Activated CD4-positive, CD25-positive, alpha-beta regulatory T cell treated with anti-CD3 and anti-CD28 coated beads, Interleukin-2, amount 50 U/mL, for 24 hours (primary cell): ENCODE data around the gene BLTP3B.

Source experiments
- ATAC-seq, 2 donors: fragments of 150-1000 bp; cut with Tn5 transposase; one replicate each; pipeline ENCODE4 v1.10.0; 2021; ENCODE audit warnings: mild to moderate bottlenecking in 1 of 2, moderate library complexity in 1 of 2

Gene BLTP3B

DNA sequence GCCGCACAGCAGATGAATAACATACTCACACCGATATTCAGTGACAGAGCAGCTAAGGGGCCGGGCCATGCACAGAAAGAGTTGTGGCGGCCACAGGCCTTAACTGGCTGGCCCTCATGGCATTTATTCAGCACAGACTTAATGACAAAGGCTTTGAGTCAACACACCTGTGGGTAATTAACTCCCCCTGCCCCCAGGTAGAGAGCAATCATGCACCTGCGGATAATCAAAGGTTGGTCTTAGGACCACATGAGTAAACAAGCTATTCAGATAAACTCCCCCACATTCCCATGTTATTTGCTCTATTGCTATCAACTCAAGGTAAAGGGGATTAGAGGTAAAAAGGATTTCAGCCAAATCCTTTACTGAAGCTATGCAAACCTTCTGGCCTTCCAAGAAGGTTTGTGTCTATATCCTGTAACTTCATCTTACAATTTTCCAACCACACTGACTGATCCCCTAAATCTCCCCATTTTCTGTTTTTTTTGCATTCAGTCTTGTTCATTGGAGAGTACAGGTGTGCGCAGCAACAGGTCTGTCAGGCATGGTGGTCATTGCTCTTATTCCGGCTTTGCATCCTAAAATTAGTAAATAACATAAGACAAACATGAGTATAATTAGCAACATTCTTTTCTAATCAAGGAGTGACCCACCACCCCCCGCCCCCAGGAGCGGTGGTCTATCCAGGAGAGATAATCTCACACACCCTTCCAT is 16.9 kb upstream of the BLTP3B start:
- ATAC-seq: no peak

DNA sequence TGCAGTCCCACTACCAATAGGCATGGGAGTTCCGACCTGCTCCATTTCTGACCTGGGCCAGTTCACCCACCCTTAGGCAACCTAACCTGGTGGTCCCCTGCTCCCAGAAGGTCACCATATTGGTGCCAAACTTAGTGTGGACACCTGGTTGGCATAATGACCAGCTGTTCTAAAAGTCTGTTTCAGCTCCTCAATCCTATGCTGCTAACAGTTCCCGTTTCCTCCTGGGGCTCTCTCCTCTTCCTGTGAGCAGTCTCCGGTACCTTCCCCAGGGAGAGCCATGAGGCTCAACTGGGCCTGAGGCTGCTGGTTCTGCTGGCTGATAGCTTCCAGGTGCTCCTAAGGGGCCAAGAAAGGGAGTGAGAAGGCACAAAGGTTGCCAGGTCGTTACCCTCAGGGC is 15.9 kb upstream of the BLTP3B start:
- no peak for ATAC-seq

DNA sequence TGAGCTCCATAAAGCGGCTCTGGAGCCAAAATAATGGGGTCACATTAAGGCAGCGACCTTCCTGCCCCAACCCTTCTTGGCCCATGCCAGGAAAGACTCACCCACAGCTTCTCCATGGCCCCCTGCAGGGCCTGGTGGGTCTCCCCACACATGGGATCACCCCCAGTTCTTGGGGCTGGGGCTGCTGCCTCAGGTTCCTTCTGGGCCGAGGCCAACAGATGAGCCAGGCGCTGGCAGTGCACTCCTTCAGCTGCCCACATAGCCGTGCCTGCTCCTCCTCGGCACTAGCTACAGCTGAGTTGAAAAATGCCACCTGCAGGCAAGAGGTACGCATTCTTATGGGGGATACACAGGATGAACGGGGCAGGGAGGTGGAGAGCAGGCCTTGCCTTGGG is 14.8 kb upstream of the BLTP3B start:
- no peak for ATAC-seq

DNA sequence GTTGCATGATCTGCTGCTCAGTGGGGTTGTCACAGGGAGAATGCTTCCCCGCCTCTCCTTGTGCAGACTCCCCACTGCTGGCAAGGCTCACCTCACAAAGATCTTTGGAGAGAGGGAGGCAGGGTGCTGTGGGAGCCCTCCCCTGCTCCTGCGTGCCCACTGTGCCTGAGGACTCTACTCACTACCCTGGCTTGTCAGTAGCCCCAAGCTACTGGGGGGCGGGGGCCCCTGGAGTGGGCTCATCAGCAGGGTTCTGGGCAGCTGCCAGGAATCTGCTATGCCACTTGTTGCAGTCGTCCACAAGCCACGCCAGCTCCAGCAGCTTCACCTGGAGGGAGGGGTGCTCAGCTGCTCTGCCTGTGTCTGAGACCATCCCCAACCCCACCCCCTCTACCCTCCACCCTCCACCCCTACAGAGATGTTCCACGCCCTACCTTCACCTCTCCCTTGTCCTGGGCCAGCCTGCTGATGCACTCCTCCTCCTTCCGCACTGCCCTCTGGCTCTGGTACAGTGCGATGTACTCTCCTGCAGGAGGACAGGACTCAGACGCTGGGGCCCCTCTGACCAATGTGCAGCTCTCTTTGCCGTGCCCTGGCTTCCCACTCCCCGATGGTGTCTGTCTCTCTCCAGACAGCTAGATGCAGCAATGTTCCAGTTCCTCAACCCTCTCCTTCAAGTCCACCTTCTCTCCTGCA is 14.2 kb upstream of the BLTP3B start:
- no peak for ATAC-seq

DNA sequence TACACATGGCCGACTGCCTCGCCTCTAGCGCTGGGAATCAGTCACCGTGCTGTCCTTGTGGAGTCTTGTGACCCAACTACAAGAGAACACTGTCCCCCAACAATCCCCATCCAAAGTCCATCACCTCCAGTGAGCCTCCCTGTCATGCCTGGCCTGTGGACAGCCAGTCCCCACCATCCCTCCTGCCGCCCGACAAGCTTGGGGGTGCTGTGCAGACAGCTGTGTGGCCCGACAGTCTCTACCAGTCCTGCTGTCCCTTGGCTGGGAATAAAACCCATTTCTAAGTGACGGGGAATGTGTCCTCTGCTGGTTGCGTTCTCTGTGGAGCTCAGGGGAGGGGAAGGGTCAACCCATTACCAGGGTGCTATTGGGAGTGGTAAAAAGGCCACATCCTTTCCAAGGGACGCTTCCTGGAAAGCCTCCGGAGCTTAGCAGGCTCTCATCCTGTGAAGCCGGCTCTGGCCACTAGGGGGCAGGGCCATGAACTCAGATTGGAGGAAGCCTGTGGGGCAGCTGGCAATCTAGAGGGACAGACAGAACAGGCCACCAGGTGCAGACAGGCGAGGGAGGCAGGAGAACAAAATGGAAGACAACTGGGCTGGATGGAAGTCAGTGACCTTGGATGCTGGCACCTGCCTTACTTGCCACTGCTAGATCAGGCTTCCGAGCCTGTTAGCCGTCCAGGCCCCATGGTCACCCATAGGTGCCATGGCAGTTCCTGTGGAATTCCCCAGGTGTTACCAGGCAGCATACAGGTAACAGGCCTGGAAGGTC is 12.0 kb upstream of the BLTP3B start:
- ATAC-seq: peak; percentile 53 to 60

DNA sequence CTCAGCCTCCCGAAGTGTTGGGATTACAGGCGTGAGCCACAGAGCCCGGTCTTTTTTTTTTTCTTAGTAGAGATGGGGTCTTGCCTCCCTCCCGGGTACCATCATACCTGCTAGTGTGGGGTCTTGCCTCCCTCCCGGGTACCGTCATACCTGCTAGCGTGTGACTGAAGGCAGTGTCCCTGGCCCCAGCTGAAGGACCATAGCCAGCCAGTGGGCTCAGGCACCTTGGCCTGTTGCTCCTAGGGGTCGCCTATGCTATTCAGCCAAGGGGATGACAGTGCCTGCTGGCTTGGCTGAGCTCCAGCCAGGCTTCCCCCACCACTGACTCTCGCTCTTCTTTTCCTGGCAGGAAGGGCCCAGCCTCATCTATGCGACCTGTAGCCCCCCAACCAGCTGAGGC is 10.5 kb upstream of the BLTP3B start:
- ATAC-seq: no peak

DNA sequence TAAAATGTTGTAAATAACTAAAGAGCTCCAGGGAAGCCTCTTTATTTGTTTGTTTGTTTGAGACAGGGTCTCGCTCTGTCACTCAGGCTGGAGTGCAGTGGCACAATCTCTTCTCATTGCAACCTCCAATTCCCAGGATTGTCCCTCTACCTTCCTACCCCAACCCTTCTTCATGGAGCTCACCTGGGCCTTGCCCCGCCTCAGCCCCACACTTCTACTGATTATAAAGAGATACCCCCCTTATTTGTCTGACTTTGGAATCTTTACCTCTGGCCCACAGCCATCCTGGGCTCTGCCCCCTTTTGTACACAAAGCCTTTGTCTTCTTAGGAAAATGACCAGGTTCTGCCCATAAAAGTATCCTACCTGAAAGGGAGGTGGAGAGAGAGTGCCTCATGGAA is 9.1 kb upstream of the BLTP3B start:
- ATAC-seq: no peak

DNA sequence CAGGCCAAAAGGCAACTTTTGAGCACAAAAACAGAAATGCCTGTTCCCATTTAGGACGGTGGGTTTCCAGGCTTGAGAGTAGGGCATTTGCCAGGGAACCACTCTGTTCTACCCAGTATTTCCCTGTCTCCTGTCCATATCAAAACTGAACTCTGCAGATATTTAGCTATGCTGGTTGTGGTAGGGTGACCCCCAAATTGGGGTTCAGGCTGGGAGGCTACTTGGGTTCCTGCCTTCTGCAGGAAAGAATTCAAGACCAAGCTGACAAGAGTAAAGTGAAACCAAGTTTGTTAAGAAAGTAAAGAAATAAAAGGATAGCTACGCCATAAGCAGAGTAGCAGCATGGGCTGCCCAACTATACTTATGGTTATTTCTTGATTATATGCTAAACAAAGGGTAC is 3.6 kb upstream of the BLTP3B start:
- no peak for ATAC-seq

DNA sequence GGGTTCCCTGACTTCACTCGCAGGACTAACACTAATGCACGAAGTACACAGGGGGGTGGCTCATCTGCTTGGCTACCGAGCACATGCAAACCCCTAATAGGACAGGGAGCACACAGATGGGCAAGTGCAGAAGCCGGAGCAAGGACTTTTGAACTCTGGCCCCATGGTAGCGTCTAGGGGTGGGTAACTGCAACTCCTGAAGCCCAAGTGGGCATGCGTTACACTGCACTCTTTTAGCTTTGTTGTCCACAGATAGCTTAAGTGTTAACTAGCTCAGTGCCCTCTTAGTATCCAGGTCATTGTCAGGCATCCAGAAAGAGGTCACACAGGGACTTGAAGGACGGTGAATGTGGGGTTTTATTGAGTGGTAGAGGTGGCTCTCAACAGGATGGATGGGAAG is 3.0 kb upstream of the BLTP3B start:
- no peak for ATAC-seq

DNA sequence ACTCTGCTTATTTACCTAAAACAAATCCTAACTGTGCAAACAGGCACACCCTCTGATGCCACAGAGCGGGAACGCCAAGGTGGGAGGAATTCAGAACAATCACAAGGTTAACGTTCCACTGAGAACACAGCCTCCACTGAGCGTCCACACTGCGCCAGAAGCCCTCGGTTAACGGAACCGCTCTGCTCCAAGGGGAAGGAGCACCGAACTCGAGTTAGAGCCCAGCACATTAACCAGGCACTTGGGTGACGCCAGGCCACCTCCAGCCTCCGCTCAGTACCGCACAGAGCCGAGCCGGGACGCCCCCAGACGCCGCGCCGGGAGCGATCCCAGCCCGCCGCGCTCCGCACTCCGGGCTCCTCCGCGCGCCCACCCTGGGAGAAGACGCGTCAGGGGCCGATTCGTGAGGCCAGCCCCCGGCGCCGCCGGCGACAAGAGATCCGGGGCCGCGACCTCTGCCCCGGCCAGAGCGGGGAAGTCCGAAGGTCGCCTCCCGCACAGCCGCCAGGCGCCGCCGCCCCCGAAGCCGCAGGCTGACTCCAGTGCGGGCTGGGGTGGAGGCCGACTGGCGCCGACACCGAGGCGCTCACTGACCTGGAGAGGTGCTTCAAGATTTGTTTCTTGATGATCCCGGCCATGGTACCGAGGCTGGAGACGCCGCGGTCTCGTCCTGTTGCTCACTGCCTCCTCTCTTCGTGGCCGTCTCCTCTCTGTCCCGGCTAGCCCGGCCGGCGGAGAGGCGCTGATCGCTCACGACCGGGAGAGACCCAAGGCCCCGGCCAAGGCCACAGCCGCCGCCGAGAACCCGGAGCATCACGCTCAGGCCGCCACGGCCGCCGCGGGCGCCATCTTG is 450 bp downstream of the BLTP3B start:
- peak; percentile 41 to 57 for ATAC-seq

DNA sequence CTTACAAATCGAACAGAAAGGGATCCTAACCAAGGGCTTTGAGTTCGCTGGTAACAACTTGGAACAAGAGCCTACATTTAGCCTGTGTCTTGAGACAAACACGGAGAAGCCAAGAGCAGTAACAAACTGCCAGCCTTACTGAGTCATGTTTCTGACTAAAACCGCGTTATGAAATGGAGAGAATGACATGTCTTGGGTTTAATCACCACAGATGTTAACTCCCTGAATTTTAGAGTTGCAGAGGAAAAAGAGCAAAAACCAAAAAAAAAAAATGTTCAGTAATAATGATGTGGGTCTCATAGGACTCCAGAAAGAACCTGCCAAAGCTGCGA is 1.0 kb downstream of the BLTP3B start:
- peak; percentile 75 to 79 for ATAC-seq

DNA sequence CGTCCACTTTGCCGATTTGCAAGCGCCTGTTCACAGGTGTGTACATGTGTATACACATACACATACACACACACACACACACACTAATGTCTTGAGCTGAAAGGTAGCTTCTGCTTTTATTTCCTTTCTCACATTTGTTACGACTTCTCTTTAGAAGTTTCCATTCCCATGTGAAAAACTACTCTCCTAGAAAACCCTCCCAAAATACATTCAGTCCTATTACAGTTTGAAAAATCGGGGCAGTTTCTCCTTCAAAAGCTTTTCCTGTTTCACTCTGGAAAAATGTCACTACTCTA is 3.9 kb downstream of the BLTP3B start:
- ATAC-seq: no peak

DNA sequence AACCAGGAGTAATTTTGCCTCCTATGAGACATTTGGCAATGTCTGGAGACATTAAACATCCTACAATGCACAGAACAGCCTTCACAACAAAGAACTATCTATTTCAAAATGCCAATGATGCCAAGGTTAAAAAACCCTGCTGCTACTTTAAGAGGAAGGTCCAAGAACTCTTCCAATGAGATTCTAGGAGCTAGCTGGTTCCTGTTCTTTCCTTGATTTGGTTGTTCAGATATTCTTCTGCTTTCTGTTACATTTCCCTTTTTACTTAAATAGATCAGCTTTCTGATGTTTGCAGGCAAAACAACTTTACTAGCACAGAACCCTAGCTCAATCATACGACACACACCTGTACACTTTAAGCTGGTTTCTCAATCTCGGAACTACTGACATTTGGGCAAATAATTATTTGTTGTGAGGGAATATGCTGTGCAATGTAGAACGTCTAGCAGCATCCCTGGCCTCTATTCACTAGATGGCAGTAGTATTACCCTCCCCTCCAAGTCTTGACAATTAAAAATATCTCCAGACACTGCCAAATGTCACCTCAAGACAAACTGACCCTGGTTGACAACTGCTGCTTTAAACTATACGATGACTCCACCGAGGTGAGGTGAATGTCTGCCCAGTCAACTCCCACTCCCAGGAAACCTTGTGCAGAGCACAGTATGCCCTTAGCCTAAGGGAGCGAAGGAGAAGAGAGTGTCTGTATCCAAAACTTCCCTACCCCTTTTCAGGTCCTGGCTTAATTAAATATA is 4.4 kb downstream of the BLTP3B start:
- ATAC-seq: no peak

DNA sequence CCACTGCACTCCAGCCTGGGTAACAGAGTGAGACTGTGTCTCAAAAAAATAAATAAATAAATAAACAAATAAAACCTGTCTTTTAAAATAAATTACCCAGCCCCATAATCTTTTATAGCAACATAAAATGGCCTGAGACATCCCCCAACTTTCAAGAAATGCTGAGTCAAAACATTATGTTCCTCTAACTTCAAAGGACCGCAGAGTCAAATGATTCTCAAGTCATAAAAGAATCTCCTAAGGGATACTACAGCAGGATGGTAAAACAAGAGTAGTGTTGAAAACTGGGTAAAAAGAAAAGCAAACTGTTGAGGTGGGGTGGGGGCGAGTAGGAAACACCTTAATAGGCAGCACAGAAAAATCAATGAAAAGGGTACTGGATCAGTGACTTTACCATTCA is 9.5 kb downstream of the BLTP3B start:
- no peak for ATAC-seq

DNA sequence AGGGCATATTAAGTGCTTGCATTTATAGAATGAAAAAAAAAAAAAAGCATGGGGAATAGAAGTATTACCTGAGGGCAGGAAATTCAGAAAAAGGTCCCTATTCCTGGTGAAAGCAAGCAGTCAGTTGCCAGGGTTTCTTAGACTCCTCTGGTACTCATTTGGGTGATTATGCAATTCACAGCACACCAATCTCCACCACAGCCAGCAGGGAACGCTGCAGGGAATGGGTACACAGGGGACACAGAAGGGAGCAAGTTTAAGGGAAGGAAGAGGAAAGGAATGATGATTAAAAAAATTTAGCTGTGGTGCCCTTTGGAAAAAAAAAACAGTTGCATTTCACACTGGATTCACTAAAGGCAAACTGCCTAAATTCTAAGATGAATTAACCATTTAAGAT is 14.2 kb downstream of the BLTP3B start:
- no peak for ATAC-seq

DNA sequence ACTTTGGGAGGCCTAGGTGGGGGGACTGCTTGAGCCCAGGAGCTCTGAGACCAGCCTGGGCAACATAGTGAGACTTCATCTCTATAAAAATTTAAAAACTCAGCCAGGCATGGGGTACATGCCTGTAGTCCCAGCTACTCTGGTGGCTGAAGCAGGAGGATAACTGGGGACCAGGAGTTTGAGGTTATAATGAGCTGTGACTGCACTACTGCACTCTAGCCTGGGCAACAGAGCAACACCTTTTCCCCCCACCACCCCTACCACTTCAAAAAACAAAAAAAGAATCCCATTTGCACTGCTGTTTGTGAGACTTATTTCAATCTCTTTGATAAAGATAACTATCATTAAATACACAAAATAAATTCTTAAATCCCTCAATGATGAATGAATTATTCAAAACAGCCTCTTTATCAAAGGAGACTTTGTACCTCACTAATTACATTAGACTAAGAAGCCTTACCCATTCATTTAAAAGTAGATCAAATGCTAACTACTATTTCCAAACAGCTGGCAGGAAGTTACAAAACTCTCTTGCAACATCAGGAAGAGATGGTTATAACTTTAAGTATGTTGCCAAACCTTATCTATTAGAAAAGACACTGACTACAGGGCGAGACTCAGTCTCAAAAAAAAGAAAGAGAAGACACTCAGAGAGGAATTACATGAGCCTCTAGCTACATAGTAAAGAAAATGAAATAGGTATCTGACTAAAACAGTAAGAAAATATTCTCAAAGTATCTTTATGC is 14.7 kb downstream of the BLTP3B start:
- ATAC-seq: no peak

DNA sequence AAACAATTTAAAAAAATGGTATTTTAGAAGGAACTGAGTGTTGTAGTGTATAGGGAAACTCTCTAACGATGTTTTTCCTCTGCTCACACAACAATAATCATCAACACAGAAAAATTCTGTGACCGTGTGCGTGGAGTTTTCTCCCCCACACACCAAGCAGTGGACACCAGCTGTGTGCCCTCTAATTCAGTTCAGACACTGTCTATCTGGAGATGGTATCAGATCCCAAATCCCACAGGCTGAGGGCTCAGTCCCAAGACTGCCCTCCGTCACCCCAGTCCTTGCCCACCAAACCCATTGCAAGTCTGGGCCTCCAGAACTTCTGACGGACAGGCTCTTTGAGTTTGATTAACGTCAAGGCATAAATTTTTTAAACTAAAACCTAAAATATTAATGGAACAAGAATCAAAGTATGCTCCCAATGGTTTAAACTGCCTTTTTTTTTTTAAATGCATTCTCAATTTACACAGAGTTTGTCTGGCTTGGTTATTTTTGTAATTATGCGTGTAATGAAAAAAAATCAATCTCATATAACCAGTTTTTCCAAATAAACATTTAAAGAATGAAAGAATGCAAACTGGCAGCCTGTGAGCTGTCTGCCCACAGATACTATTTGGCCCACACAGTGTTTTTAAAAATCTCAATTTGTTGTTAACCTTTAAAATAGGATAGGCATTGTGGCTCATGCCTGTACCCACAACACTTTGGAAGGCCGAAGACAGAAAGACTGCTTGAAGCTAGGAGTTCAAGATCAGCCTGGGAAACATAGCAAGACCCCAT is 19.2 kb downstream of the BLTP3B start:
- no peak for ATAC-seq

DNA sequence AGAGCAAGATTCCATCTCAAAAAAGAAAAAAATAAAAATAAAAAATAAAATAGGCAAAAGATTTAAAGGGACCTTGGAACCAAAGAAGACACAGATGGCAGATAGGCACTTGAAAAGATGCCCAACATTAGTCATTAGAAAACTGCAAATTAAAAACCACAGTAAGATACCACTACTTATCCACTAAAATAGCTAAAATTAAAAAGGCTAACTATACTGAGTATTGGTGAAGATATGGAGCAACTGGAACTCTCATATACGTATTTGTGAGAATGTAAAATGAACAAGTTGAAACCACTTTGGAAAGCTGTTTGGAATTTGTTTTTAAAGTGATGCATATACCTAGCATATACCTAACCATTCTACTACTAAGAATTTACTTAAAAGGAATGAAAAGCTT is 22.3 kb downstream of the BLTP3B start:
- no peak for ATAC-seq

DNA sequence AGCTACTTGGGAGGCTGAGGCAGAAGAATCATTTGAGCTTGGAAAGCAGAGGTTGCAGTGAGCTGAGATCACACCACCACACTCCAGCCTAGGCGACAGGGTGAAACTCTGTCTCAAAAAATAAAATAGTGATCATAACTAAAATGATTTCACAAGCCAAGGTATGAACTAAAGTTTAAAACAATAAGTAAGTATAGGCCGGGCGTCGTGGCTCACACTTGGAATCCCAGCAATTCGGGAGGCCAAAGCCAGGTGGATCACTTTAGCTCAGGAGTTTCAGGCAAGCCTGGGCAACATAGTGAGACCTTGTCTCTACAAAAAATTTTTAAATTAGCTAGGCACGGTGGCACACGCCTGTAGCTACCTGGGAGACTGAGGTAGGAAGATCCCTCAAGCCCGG is 27.4 kb downstream of the BLTP3B start:
- no peak for ATAC-seq

DNA sequence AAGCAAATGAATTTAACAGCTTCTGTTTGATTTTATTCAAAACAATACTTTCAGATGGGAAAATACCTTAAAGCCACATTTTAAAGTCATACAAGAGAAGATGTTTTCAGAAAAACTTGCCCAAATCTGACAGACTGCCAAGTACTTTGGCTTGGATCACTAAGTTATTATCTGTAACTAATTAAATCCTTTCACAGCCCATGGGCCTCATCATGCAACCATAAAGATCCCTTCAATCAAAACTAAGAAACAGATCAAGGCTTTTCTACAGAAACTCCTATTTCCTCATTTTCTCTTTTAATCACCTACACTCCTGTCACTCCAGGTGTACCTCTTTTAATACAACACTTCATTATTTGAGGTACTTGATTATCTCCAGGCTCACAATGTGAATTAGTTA is 28.1 kb downstream of the BLTP3B start:
- no peak for ATAC-seq

DNA sequence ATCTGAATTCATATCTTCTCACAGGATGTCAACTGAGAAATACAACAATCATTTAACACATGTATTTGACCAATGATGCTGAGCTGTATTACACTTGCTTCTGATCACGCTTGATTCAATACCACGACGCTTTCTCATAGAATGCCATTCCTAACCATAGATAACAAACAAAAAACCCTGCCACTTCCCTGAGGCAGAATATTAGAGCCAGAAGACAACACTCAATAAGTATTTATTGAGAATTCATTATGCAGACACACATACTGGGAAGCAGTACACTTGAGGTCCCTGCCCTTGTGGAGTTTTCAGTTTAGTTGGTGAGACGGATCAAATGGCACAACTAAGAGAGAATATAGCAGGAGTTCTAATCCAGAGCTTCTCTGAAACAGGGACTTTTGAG is 32.4 kb downstream of the BLTP3B start:
- ATAC-seq: no peak
